DMS 273 treated with DMSO at 0.1 percent for 48 hours (cell line): ENCODE data around the gene BLTP3B.
"Not testable (repeated sequence)": the region's sequence is repeated elsewhere in the genome, so short reads cannot be mapped to it uniquely, and the experiment has no call there.

Experiments
- DNase-seq: peaks from one replicate; lab custom pipeline; 2025; lab: John Stamatoyannopoulos, UW

BLTP3B gene

GRCh38 chr12:100142851-100143559, at the start of gene BLTP3B:
Gene BLTP3B (minus strand): TSS chr12:100142874. CDS start chr12:100142635, 239 bp downstream.
- DNase-seq: peak; percentile 56

DNA sequence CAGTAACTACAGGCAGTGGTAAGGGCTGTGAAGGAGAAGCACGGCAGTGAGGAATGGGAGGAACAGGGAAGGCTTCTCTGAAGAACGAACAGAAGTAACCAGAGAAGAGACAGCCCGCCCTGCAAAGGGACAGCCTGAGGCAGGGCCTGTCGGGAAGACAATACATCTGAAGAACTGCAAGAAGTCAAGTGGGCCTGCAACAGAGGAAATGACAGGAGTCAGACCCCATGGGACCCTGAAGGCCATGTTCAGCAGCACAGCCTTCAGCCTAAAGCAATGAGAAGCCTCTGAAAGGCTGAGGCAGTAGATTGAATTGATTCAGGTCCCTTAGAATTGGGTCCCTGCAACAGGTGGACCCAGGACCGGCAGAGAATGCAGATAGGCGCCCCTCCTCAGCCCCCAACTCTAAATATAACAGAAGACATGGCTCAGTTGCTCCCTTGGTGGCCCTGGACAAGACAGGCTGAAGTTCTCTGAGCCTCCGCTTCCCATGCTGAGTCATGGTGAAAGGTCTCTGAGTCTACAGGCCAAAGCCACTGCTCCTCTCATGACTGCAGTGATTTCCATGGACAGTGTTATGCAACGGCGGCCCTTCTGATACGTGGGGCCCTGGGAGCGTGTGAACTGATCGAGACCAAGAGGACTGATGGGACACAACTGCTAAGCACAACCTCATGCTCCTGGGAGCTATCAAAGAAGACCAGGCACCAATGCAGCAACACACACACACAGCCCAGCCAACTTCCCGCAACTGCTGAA, 47.1 kb upstream of the BLTP3B start:
- DNase-seq: no peak

DNA sequence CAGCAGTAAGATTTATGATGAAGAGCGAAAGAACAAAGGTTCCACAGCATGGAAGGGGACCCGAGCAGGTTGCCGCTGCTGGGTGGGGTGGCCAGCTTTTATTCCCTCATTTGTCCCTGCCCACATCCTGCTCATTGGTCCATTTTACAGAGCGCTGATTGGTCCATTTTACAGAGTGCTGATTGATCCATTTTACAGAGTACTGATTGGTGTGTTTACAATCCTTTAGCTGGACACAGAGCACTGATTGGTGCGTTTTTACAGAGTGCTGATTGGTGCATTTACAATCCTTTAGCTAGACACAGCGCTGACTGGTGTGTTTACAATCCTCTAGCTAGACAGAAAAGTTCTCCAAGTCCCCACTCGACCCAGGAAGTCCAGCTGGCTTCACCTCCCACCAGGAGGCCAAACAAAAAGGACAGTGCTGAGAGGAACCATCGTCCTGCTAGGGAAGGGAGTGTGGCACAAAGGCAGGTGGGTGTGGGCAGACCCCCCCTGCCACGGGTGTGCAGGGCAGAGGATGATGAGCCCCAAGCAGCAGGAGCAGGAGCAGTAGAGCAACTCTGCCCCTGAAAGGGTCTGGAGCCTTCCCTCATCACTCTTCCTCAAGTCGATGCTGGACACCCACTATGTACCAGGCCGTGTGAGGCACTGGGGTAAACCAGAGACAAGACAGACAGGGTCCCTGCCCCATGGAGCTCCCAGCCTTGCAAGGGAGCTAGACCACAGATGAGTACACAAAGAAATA, 46.4 kb upstream of the BLTP3B start:
- DNase-seq: not testable (repeated sequence)

GRCh38 chr12:100187857-100188519, 45.3 kb upstream of the BLTP3B start:
- DNase-seq: no peak

GRCh38 chr12:100187068-100187467, 44.4 kb upstream of the BLTP3B start:
- DNase-seq: no peak

DNA sequence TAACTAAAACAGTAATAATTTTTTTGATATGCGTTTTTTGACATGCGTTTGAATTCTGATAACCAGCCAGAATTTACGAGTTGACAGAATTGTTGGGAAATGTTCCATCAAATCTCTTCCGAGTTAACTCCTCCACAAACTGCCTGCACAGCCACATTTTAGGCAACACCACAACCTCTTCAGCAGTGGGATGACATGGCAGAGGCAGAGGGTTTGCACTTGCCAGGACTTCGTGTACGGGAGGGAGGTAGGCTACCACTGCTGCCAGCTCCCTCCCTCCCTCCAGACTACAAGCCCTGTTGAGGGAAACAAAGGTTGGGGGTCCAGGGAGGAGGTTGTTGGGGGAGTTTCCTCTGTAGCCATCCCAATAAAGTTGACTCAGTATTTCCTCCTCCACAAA, 43.4 kb upstream of the BLTP3B start:
- DNase-seq: no peak

DNA sequence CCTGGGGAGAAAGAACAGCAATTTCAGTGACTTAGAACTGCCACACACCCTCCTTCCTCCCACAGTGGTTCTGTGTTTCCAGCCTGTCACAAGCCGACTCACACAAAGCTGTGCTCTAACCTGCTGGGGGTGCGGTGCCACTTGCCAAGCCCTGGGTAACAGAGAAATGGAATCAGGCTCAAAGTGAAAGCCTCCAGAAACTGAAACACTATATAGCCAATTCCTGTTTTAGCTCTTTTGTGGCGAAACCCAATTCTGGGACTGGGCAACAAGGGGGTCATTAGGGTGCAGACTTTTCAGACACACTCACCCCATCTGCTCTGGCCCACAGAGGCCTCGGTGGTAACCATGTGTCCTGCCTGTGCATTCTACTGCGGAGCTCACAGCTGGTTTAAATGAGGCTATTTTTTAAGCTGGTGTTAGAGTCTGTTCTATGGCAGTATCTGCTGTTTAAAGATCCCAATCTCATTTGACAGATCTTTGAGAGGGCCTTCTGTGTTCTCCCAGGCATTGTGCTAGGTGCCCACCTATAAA, 42.8 kb upstream of the BLTP3B start:
- no peak for DNase-seq

DNA sequence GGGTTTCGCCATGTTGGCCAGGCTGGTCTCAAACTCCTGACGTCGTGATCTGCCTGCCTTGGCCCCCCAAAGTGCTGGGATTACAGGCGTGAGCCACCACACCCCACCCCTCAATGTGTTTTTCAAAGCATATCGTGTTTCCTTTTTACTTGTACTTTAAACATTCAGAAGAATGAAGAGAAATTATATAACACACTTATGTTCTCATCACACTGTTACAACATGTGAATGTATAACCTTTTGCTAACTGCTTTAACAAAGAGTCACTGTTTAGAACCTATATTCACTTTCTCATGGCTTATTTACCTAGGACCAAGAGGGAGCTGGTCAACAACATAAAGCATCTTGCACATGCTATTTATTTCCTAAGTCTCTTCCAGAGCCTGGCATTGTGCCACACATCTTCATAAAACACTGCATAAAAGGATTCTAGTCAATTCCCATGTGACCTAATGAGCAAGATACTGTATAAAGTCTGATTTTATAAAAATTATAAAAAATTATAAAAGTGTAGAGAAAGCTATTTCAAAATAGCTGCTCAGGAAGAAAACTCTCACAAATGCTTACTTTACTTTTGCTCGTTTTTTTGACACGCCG, 42.0 kb upstream of the BLTP3B start:
- no peak for DNase-seq

DNA sequence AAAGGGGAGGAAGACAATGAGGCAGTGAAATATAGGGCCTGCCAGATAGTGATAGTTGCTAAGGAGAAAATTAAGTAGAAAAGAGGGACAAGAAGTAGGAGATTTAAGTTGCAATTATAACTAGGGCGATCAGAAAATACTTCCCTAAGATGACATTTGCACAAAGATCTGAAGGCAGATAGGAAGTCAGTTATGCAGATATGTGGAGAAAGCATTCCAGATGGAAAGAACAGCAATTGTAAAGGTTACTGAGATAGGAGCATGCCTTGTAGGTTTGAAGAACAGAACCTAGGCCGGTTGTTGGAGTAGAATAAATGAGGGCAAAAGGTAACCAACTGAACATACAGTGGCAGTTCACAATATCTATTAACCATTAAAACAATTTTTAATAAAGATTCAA, 36.6 kb upstream of the BLTP3B start:
- DNase-seq: no peak

- not testable (repeated sequence) for DNase-seq
Observed at GRCh38 chr12:100176493-100176892, 33.8 kb upstream of the BLTP3B start.

DNA sequence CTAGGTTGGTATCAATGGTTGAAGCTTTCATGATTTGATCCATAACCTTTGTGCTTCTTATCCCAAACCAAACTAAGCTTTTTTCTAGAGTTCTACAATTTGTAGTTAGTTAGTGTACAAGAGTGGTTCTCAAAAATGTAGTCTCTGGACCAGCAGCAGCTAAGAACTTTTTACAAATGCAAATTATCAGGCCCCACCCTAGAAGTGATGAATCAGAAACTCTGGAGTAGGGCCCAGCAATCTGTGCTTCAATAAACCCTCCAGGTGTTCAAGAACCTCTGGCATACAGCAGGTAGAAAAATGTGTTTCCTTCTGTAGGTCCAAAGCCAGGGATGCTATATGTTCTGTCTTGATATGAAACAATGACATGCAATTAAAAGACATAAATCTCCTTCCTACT, 31.8 kb upstream of the BLTP3B start:
- no peak for DNase-seq

DNA sequence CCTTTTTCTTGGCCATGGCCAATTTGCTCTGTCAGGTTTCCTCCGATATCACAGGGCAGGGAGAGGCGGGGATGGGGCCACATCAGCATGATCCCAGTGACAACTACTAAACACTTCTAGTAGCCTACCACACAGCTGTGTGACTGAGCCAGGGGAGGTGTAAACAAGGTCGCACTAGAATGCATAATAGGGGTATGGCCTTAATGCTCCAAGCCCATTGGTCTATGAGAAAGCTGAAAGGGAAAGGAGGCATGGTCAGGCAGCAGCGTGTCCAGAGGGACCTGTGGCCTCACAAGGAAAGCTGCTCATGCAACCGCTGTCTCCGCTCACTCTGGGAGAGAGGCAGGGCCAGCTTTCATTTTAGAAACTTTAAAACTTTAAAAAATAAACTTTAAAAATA, 30.4 kb upstream of the BLTP3B start:
- DNase-seq: no peak

DNA sequence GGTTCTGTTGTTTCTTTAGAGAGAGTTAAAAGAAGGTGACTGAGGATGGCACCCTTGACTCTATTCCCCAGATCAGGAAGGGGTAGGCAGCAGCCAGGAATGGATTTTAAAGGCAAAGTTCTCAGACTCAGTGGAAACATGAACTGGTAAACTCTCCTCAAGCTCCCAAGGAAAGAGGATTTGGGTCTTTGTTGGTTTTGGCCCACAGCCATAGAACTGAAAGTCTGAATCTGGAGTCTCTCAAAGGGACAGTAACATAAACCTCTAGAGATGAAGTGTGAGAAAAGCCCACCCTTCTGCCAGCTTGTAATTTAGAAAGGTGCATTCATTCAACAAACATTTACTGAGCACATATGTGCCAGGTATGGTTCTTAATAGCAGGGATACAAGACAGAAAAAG, 28.6 kb upstream of the BLTP3B start:
- DNase-seq: no peak

- no peak for DNase-seq
Observed at GRCh38 chr12:100170313-100170858, 27.7 kb upstream of the BLTP3B start.

DNA sequence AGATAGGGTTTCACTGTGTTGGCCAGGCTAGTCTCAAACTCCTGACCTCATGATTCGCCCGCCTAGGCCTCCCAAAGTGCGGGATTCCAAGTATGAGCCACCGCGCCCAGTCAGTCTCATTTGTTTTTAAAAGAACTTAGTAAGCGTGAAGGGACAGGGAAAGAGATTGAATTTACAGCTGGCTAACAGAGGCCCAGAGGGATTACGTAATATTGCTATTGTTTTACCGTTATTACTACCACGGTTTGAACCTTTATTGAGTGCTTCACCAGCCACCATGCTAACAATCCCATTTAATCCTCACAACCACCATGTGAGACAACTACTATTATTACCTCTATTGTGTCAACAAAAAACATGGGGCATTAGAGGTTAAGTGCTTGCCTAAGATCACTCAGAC, 26.7 kb upstream of the BLTP3B start:
- DNase-seq: no peak

DNA sequence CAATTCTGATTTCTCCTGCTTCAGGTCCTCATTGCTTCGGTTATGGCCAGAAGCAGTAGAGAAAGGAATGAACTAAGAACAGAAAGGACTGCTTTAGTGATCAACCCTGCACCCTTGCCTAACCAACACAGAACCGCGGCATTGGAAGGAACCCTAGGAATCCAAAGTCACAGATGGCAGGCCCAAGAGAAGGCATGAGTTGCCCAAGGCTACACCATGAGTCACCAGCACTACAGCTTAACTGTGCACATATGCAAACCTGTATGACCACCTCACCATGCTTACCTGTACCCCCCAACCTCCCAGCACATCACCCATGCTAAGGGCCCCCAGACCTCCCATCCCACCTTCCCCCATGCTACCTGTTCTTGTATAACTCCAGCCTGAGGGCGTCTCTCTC, 25.9 kb upstream of the BLTP3B start:
- DNase-seq: no peak

GRCh38 chr12:100166232-100166631, 23.6 kb upstream of the BLTP3B start:
- DNase-seq: no peak

DNA sequence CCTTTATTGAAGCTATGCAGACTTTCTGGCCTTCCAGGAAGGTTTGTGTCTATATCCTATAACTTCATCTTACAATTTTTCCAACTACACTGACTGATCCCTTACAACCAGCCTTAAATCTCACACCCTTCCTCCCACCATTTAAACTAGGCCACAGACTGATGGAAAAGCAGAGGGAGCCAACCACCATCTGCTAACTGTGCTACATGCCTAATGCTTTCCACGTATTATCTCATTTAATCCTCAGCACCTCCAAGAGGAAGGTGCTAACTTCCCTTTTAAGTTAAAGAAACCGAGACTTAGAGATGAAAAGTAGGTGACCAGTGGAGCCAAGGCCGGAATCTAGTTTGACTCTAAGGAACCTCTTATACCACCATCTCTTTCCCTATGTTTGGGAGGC, 22.7 kb upstream of the BLTP3B start:
- no peak for DNase-seq

GRCh38 chr12:100164153-100164704, 21.6 kb upstream of the BLTP3B start:
- DNase-seq: no peak

- DNase-seq: peak; percentile 55
Observed at GRCh38 chr12:100163416-100164152, 20.9 kb upstream of the BLTP3B start.
